Astrocyte (in vitro differentiated cells and primary cell): Measurements from ENCODE around the gene CHN1. TPM values are rescaled to one million over a fixed set of nuclear protein-coding genes. Genes with fewer than 3 reads are reported as not detected.

Experiments used
- DNase-seq: peaks from one replicate; pipeline ENCODE4 v3.0.0-alpha.2; 2010; ENCODE audit warnings: low read depth
- FAIRE-seq: peaks from 2 replicates; lab custom pipeline; 2011; peaks lifted over from hg19 to GRCh38; lab: Jason Lieb, UNC
- H2AFZ ChIP-seq: 2 replicates; pipeline ENCODE4 v1.6.0; 2012; ENCODE audit warnings: low read depth, low read length, inconsistent platforms
- H3K27ac ChIP-seq: 2 replicates; pipeline ENCODE4 v1.5.1; 2011; ENCODE audit warnings: low read depth, low read length, inconsistent platforms
- H3K27me3 ChIP-seq: 2 replicates; pipeline ENCODE4 v1.6.0; 2011; ENCODE audit warnings: low read length, inconsistent platforms; ENCODE audit not compliant: insufficient read depth
- H3K36me3 ChIP-seq: 2 replicates; pipeline ENCODE4 v1.5.1; 2011; ENCODE audit warnings: low read length, inconsistent platforms; ENCODE audit not compliant: insufficient read depth
- H3K4me1 ChIP-seq: 2 replicates; pipeline ENCODE4 v1.5.1; 2011; ENCODE audit warnings: low read length, inconsistent platforms; ENCODE audit not compliant: insufficient read depth
- H3K4me2 ChIP-seq: 2 replicates; pipeline ENCODE4 v1.6.0; 2012; ENCODE audit warnings: low read length, inconsistent platforms
- H3K4me3 ChIP-seq: 2 replicates; pipeline ENCODE4 v1.5.1; 2011; ENCODE audit warnings: low read depth, mild to moderate bottlenecking, low read length, inconsistent platforms; ENCODE audit not compliant: insufficient read depth
- H3K79me2 ChIP-seq: 2 replicates; pipeline ENCODE4 v1.6.0; 2012; ENCODE audit warnings: mild to moderate bottlenecking, low read length, inconsistent platforms; ENCODE audit not compliant: insufficient read depth
- H3K9ac ChIP-seq: 2 replicates; pipeline ENCODE4 v1.6.0; 2012; ENCODE audit warnings: mild to moderate bottlenecking, low read length, inconsistent platforms
- H3K9me3 ChIP-seq: 2 replicates; pipeline ENCODE4 v1.5.1; 2012; ENCODE audit warnings: low read depth, mild to moderate bottlenecking, low read length, inconsistent platforms; ENCODE audit not compliant: insufficient read depth
- H4K20me1 ChIP-seq: 2 replicates; pipeline ENCODE4 v1.6.0; 2012; ENCODE audit warnings: low read length, inconsistent platforms; ENCODE audit not compliant: insufficient read depth
- H3K27ac Mint-ChIP-seq: one replicate; pipeline ENCODE4 v1.8.0; 2021; ENCODE audit warnings: mild to moderate bottlenecking, mixed read lengths; ENCODE audit not compliant: unreplicated experiment
- H3K27me3 Mint-ChIP-seq: one replicate; pipeline ENCODE4 v1.8.0; 2021; ENCODE audit warnings: low read depth, mixed read lengths; ENCODE audit not compliant: unreplicated experiment
- H3K36me3 Mint-ChIP-seq: one replicate; pipeline ENCODE4 v1.8.0; 2021; ENCODE audit warnings: low read depth, mixed read lengths; ENCODE audit not compliant: unreplicated experiment
- H3K4me1 Mint-ChIP-seq: one replicate; pipeline ENCODE4 v1.8.0; 2021; ENCODE audit warnings: low read depth, mixed read lengths; ENCODE audit not compliant: unreplicated experiment
- H3K4me3 Mint-ChIP-seq: one replicate; pipeline ENCODE4 v1.8.0; 2021; ENCODE audit warnings: mild to moderate bottlenecking, moderate library complexity, mixed read lengths; ENCODE audit not compliant: unreplicated experiment
- H3K9me3 Mint-ChIP-seq: one replicate; pipeline ENCODE4 v1.8.0; 2021; ENCODE audit warnings: mild to moderate bottlenecking, mixed read lengths; ENCODE audit not compliant: unreplicated experiment
- EZH2 ChIP-seq: IDR thresholded peaks from 2 replicates; pipeline ENCODE4 v1.6.1; 2012; ENCODE audit warnings: mild to moderate bottlenecking, low read length, inconsistent platforms; ENCODE audit not compliant: insufficient read depth
- total RNA-seq: library from RNA; stranded (reverse); gene quantifications from 2 replicates; pipeline ENCODE4 v1.2.1, GENCODE V29; 2021
- TF ChIP-seq, protein P1 (sequence below): IDR thresholded peaks from 2 replicates; pipeline ENCODE4 v1.5.1; 2011; ENCODE audit warnings: low read depth, mild to moderate bottlenecking, inconsistent platforms, low read length, moderate library complexity; ENCODE audit not compliant: insufficient read depth

CHN1 gene
- total RNA-seq, 1 donor from 2014 or later, result 23.9 TPM

DNA sequence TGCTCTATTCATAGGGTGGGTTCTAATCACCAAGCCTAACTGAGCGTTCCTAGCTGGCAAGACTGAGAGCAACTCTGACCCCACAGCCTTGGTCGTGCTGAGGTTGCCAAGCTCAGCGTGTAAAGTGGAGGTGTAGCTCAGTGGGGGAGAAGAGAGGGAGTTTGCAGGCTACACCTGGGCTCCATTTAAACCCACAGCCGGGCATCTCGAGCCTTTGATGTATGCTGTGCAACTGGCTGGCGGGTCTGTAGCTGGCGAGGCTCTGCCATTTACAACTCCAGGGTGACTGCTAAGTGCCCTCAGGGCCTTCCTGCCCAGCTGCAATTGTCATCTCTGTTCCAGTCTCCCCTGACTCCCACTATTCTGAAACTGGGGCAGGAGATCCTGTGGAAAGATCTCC lies 220.9 kb downstream of the CHN1 start:
- Histone ChIP-seq H3K9ac (no peak overlapping the region), H3K27me3 (no peaks in the 10 kb centered on the region), H3K9me3 (no peaks in the 10 kb centered on the region), H2AFZ (no peak overlapping the region), H3K27ac (no peak overlapping the region), H3K4me1 (peaks cover 50% of the 10 kb centered on the region), H3K4me2 (no peak overlapping the region), H3K36me3 (no peaks in the 10 kb centered on the region), H3K79me2 (no peaks in the 10 kb centered on the region), H3K4me3 (no peak overlapping the region), H4K20me1 (no peaks in the 10 kb centered on the region)
- Mint-ChIP-seq H3K9me3 (peaks cover 2% of the 10 kb centered on the region), H3K27me3 (no peaks in the 10 kb centered on the region), H3K4me1 (peaks cover 34% of the 10 kb centered on the region), H3K36me3 (no peaks in the 10 kb centered on the region), H3K27ac (no peak overlapping the region), H3K4me3 (no peak overlapping the region)
- TF ChIP-seq, protein P1, sequence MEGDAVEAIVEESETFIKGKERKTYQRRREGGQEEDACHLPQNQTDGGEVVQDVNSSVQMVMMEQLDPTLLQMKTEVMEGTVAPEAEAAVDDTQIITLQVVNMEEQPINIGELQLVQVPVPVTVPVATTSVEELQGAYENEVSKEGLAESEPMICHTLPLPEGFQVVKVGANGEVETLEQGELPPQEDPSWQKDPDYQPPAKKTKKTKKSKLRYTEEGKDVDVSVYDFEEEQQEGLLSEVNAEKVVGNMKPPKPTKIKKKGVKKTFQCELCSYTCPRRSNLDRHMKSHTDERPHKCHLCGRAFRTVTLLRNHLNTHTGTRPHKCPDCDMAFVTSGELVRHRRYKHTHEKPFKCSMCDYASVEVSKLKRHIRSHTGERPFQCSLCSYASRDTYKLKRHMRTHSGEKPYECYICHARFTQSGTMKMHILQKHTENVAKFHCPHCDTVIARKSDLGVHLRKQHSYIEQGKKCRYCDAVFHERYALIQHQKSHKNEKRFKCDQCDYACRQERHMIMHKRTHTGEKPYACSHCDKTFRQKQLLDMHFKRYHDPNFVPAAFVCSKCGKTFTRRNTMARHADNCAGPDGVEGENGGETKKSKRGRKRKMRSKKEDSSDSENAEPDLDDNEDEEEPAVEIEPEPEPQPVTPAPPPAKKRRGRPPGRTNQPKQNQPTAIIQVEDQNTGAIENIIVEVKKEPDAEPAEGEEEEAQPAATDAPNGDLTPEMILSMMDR, result no peak
- DNase-seq (no peak), FAIRE-seq (no peak)

DNA sequence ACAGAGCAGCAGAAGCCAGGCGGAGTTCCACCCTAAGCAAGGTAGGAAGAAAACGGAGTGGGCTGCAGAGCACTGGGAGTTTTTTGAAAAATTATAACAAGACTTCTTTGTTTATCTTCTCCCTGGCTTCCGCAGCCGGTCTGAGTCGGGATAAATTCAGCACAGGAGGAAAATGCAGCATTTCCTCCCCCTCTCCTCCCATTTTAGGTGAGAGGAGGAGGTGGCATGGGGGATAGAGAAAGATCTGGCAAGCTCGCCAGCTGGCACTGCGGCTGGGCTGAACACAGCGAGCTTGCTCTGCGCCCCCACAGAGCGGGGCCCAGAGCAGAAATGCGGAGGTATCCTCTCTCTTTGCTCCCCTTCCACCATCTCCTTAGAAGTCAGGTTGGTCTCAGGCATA lies 223.2 kb downstream of the CHN1 start:
- Mint-ChIP-seq H3K36me3 (no peaks in the 10 kb centered on the region), H3K9me3 (peaks cover 2% of the 10 kb centered on the region), H3K4me3 (no peak overlapping the region), H3K4me1 (peaks cover 44% of the 10 kb centered on the region), H3K27ac (no peak overlapping the region), H3K27me3 (no peaks in the 10 kb centered on the region)
- no peak for DNase-seq
- Histone ChIP-seq H2AFZ (no peak overlapping the region), H3K4me3 (no peak overlapping the region), H3K27me3 (no peaks in the 10 kb centered on the region), H3K36me3 (no peaks in the 10 kb centered on the region), H3K79me2 (no peaks in the 10 kb centered on the region), H3K9ac (no peak overlapping the region), H3K4me2 (no peak overlapping the region), H3K27ac (no peak overlapping the region), H4K20me1 (no peaks in the 10 kb centered on the region), H3K4me1 (peaks cover 52% of the 10 kb centered on the region), H3K9me3 (no peaks in the 10 kb centered on the region)
- FAIRE-seq, result no peak
- TF ChIP-seq EZH2, result no peak

DNA sequence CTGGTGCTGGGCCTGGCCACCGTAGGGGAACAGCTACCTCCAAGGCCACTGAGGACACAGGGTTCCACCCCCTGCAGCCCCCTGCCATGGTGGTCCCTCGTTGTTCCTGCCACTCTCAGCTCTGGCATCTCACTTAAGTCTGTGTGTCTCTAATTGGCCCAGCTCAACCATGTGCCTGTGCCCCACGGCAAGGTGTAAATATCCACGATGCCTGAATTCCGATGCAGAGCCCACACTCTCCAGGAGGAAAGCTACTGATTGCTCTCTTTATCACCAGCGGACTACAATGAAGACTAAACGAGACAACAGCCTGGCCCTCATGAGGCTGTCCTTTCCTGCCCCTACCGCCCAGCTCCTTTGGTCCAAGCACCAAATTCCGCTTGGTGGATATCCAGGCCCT lies 223.9 kb downstream of the CHN1 start:
- H3K27ac ChIP-seq, result no peak overlapping the region
- peaks cover 44% of the 10 kb centered on the region for H3K4me1 Mint-ChIP-seq
- FAIRE-seq (no peak), DNase-seq (no peak)
- H3K4me3 ChIP-seq, result no peak overlapping the region
- no peaks in the 10 kb centered on the region for H3K9me3 ChIP-seq
- peaks cover 45% of the 10 kb centered on the region for H3K4me1 ChIP-seq
- H3K9ac ChIP-seq, result no peak overlapping the region
- H3K36me3 Mint-ChIP-seq, result no peaks in the 10 kb centered on the region
- peaks cover 2% of the 10 kb centered on the region for H3K9me3 Mint-ChIP-seq
- H3K4me3 Mint-ChIP-seq, result no peak overlapping the region
- no peaks in the 10 kb centered on the region for H3K36me3 ChIP-seq
- TF ChIP-seq, protein P1, result no peak
- TF ChIP-seq EZH2, result no peak
- no peaks in the 10 kb centered on the region for H4K20me1 ChIP-seq
- H3K27me3 ChIP-seq, result no peaks in the 10 kb centered on the region
- no peak overlapping the region for H3K27ac Mint-ChIP-seq
- H3K4me2 ChIP-seq, result no peak overlapping the region
- H3K27me3 Mint-ChIP-seq, result no peaks in the 10 kb centered on the region
- no peaks in the 10 kb centered on the region for H3K79me2 ChIP-seq
- H2AFZ ChIP-seq, result no peak overlapping the region
